Skeletal muscle tissue (tissue), 4 donors: ENCODE results near the gene TWF1. TPM values are rescaled to one million over a fixed set of nuclear protein-coding genes. Genes with fewer than 3 reads are reported as not detected.
A peak's percentile ranks its signal among the peaks of the same experiment; 100 is the strongest.
"Not testable (repeated sequence)": the region's sequence is repeated elsewhere in the genome, so short reads cannot be mapped to it uniquely, and the experiment has no call there.

Source experiments
- H3K27ac ChIP-seq: one replicate; pipeline ENCODE4 v1.7.0; 2013; ENCODE audit warnings: mild to moderate bottlenecking, low read depth, low read length, inconsistent platforms
- H3K27me3 ChIP-seq, 3 donors: one replicate each; pipeline ENCODE4 v1.7.0; 2013; ENCODE audit warnings: low read length in 3 of 3; ENCODE audit not compliant: control insufficient read depth in 3 of 3, insufficient read depth in 3 of 3
- H3K36me3 ChIP-seq, 3 donors: one replicate each; pipeline ENCODE4 v1.7.0; 2013; ENCODE audit warnings: low read length in 3 of 3; ENCODE audit not compliant: control insufficient read depth in 3 of 3, insufficient read depth in 3 of 3
- H3K4me1 ChIP-seq, 3 donors: one replicate each; pipeline ENCODE4 v1.7.0; 2013; ENCODE audit warnings: low read length in 3 of 3, mild to moderate bottlenecking in 3 of 3; ENCODE audit not compliant: control insufficient read depth in 3 of 3, insufficient read depth in 3 of 3
- H3K4me3 ChIP-seq, 3 donors: one replicate each; pipeline ENCODE4 v1.7.0; 2013; ENCODE audit warnings: low read length in 3 of 3
- H3K9ac ChIP-seq, 3 donors: one replicate each; pipeline ENCODE4 v1.7.0; 2013; ENCODE audit warnings: low read length in 3 of 3, mild to moderate bottlenecking in 3 of 3, moderate library complexity in 2 of 3, low read depth in 1 of 3
- H3K9me3 ChIP-seq, 3 donors: one replicate each; pipeline ENCODE4 v1.7.0; 2013; ENCODE audit warnings: low read length in 3 of 3; ENCODE audit not compliant: control insufficient read depth in 3 of 3
- total RNA-seq: library from RNA; depleted of rRNA; stranded (reverse); fragments of >200 nt; gene quantifications from one replicate; pipeline ENCODE4 v1.2.3, GENCODE V29; 2014
- donor health status: Osteomylitis.

Gene TWF1
- total RNA-seq, 1 donor from 2014 or later, result 33.4 TPM

- Histone ChIP-seq H3K27ac (no peak overlapping the region), H3K9me3 (no peaks in the 10 kb centered on the region), H3K36me3 (peaks cover 0 to 2% (median 0%) of the 10 kb centered on the region in 3 donors), H3K9ac (no peak overlapping the region), H3K4me3 (no peak overlapping the region), H3K4me1 (peaks cover 3 to 9% (median 7%) of the 10 kb centered on the region in 3 donors), H3K27me3 (no peaks in the 10 kb centered on the region)
These were observed 41.6 kb downstream of the TWF1 start for GRCh38 chr12:43764528-43764927.

GRCh38 chr12:43763769-43764168 lies 42.3 kb downstream of the TWF1 start:
- Histone ChIP-seq H3K27me3 (no peaks in the 10 kb centered on the region), H3K4me3 (no peak overlapping the region), H3K36me3 (no peaks in the 10 kb centered on the region), H3K9me3 (no peaks in the 10 kb centered on the region), H3K4me1 (peaks cover 3 to 12% (median 7%) of the 10 kb centered on the region in 3 donors), H3K9ac (no peak overlapping the region), H3K27ac (no peak overlapping the region)

- Histone ChIP-seq H3K4me1 (peaks cover 7 to 21% (median 15%) of the 10 kb centered on the region in 3 donors), H3K9ac (no peak overlapping the region), H3K27me3 (no peaks in the 10 kb centered on the region), H3K4me3 (no peak overlapping the region), H3K36me3 (no peaks in the 10 kb centered on the region), H3K27ac (no peak overlapping the region), H3K9me3 (no peaks in the 10 kb centered on the region)
These were observed 43.5 kb downstream of the TWF1 start for GRCh38 chr12:43762596-43762995.

- H3K27ac ChIP-seq, result no peak overlapping the region
- H3K9ac ChIP-seq, result no peak overlapping the region
- H3K4me3 ChIP-seq, result no peak overlapping the region
- no peaks in the 10 kb centered on the region for H3K36me3 ChIP-seq
- H3K27me3 ChIP-seq, result no peaks in the 10 kb centered on the region
- peaks cover 7 to 22% (median 15%) of the 10 kb centered on the region in 3 donors for H3K4me1 ChIP-seq
- no peaks in the 10 kb centered on the region for H3K9me3 ChIP-seq
These were observed 44.6 kb downstream of the TWF1 start for GRCh38 chr12:43761500-43761899.

- Histone ChIP-seq H3K27ac (no peak overlapping the region), H3K4me3 (peak overlapping the region in 1 of 3 donors; percentile 40), H3K27me3 (no peaks in the 10 kb centered on the region), H3K9ac (no peak overlapping the region), H3K4me1 (peaks cover 7 to 22% (median 15%) of the 10 kb centered on the region in 3 donors), H3K9me3 (no peaks in the 10 kb centered on the region), H3K36me3 (no peaks in the 10 kb centered on the region)
These were observed 45.7 kb downstream of the TWF1 start for GRCh38 chr12:43760396-43760795.

GRCh38 chr12:43758728-43759563 lies 47.2 kb downstream of the TWF1 start, which contains the start of the genes IRAK4 and PUS7L:
Gene IRAK4, plus strand, starts transcription at chr12:43758951. Its CDS starts 9,161 bp downstream, at chr12:43768112.
Gene PUS7L, minus strand, starts transcription at chr12:43758790. Its CDS starts 3,545 bp downstream, at chr12:43755245.
- Histone ChIP-seq H3K27me3 (no peaks in the 10 kb centered on the region), H3K36me3 (no peaks in the 10 kb centered on the region), H3K4me1 (peaks cover 7 to 22% (median 15%) of the 10 kb centered on the region in 3 donors), H3K4me3 (peak within 1 kb of the TSS; percentile 86 to 96 (median 90)), H3K27ac (peak within 1 kb of the TSS; percentile 78), H3K9ac (peak within 1 kb of the TSS; percentile 88 to 93 (median 91)), H3K9me3 (no peaks in the 10 kb centered on the region)

GRCh38 chr12:43758247-43758727 lies 47.8 kb downstream of the TWF1 start:
- peak overlapping the region; percentile 67 to 88 (median 69) for H3K9ac ChIP-seq
- H3K27me3 ChIP-seq, result no peaks in the 10 kb centered on the region
- no peaks in the 10 kb centered on the region for H3K36me3 ChIP-seq
- H3K4me1 ChIP-seq, result peaks cover 7 to 22% (median 15%) of the 10 kb centered on the region in 3 donors
- peak overlapping the region; percentile 78 for H3K27ac ChIP-seq
- no peaks in the 10 kb centered on the region for H3K9me3 ChIP-seq
- H3K4me3 ChIP-seq, result peak overlapping the region; percentile 86 to 96 (median 90)

- Histone ChIP-seq H3K27ac (no peak overlapping the region), H3K9me3 (no peaks in the 10 kb centered on the region), H3K4me3 (no peak overlapping the region), H3K36me3 (no peaks in the 10 kb centered on the region), H3K9ac (no peak overlapping the region), H3K4me1 (peaks cover 4 to 9% (median 8%) of the 10 kb centered on the region in 3 donors), H3K27me3 (no peaks in the 10 kb centered on the region)
These were observed 52.1 kb downstream of the TWF1 start for GRCh38 chr12:43754015-43754414.

GRCh38 chr12:43751360-43751759 lies 54.8 kb downstream of the TWF1 start:
- not testable (repeated sequence) for H3K36me3 ChIP-seq, H3K4me3 ChIP-seq, H3K4me1 ChIP-seq, H3K9ac ChIP-seq, H3K27ac ChIP-seq, H3K27me3 ChIP-seq, H3K9me3 ChIP-seq

- Histone ChIP-seq H3K27me3 (no peaks in the 10 kb centered on the region), H3K9me3 (no peaks in the 10 kb centered on the region), H3K4me3 (no peak overlapping the region), H3K36me3 (no peaks in the 10 kb centered on the region), H3K27ac (no peak overlapping the region), H3K9ac (no peak overlapping the region), H3K4me1 (no peaks in the 10 kb centered on the region)
These were observed 55.3 kb downstream of the TWF1 start for GRCh38 chr12:43750814-43751213.
